NCI-H2227 (cell line): Measurements from ENCODE around the gene ARHGAP10.

Source experiments
- DNase-seq: peaks from one replicate; lab custom pipeline; 2025; ENCODE audit not compliant: unreplicated experiment; lab: John Stamatoyannopoulos, UW

The ARHGAP10 gene

DNA sequence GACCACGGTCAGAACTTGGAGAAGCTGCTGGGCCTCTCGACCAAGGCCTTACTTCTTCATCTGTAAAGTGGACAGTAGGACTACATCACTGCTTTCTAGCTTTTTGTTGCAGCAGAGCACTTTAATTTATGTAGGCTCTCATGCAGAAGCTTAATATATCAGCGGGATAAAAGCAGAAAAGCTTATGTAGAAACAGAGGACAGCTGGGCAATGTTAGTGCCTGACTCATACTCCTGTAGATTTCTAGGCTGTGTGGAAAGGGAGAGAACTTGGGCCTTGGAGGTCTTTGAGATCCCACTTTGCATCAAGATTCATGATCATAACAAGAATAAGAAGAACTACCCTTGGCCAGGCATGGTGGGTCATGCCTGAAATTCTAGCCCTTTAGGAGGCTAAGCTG, 91.2 kb downstream of the ARHGAP10 start:
- DNase-seq: no peak

DNA sequence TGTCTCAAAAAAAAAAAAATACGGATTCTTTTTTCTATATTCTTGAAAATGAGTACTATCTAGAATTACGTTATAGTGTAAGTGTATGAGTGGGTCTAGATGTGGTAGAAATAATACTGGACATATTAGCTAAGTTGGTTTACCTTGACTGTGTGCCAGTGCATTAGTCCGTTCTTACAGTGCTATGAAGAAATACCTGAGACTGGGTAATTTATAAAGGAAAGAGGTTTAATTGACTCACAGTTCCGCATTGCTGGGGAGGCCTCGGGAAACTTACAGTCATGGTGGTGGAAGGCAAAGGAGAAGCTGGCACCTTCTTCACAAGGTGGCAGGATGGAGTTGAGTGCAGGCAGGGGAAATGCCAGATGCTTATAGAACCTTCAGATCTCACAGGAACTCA, 92.4 kb downstream of the ARHGAP10 start:
- no peak for DNase-seq

DNA sequence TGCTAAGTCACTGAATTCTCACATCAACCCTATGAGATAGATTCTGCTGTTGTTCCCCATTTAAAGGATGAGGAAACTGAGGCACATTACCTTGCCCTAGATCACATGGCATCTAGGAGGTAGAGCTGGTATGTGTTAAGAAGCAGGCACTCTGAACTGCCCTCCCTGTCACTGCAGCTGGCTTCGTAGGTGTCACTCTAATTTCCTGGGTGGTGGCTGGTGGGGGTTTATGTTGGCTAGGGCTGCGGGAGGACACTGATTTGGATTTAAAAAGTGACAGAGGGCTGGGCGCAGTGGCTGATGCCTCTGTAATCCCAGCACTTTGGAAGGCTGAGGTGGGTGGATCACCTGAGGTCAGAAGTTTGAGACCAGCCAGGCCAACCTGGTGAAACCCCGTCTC, 93.0 kb downstream of the ARHGAP10 start:
- DNase-seq: no peak

DNA sequence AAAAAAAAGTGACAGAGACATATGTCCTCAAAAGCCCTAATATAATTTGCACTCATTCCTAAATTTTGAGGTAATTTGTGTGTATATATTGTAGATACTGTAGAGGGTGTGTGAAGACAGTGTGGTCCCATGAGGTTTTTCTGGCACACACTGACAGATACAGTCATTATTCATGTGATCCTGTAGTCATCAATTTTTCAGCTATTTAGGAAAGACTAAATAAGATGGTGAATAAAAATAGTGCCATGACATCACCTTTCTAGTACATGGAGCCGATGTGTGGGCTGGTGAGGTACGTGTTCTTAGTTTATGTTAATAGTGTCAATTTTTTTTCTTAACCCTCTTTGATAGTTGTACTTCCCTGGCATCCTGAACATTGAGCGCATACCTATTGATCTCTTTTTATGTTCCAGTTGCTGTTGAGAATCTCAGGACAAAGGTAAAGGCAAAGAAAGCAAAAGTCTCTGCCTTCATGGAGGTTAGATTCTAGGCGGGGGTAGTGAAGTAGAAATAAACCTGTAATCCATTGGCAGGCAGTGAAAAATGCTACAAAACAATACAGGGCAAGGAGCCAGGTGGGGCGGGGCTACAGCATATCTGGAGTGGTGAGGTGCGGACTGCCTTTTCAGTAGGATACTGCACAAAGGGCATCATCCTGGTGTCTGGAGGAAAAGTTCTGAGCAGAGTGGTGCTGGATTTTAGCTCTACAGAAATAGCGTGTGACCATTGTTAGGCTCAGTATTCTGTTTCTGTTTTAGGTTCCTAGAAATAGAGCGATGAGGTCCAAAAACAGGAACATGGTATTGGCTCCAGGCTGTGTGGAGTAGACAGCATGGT, 93.8 kb downstream of the ARHGAP10 start:
- DNase-seq: no peak

DNA sequence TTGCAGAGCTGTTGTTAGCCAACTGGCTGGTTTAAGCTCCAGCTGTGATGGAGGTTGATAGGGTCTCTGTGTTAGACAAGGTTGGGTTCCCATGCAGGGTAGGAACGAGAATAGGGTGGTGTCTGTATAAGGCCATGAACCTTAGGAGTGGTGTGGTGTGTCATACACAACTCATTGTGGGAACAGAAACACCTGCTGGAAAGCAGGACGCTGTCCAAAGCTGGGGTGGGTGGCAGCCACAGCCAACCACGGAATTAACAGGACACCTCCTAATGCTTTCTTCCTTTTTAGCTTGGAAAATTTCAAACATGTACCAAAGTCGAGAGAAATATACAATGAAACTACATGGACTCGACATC, 94.4 kb downstream of the ARHGAP10 start:
- no peak for DNase-seq

DNA sequence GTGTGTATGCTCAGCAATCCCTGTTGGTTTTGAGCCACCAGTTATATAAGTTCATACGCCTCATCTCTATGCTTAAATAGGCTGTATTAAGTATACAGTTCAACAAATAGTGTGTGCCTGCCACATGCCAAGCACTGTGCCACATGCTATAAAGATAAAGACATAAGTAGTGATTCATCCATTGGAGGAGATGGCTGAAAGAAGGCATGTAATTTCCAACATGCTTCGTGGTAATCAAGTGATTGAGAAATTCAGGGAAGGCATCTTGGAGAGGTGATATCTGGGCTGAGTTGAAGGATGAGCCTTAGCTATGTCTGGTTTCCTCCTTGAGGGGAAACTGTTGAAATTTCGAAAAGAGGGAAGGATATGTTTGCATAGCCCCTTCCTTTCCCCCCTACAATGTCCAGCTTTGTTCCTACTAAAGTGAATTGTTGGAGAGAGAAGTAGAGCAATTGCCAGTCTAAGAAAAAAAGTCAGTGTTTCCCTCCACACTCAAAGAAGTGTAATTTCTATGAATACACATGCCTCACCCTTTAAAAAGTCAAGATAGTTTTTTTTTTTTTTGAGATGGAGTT, 96.5 kb downstream of the ARHGAP10 start:
- no peak for DNase-seq

DNA sequence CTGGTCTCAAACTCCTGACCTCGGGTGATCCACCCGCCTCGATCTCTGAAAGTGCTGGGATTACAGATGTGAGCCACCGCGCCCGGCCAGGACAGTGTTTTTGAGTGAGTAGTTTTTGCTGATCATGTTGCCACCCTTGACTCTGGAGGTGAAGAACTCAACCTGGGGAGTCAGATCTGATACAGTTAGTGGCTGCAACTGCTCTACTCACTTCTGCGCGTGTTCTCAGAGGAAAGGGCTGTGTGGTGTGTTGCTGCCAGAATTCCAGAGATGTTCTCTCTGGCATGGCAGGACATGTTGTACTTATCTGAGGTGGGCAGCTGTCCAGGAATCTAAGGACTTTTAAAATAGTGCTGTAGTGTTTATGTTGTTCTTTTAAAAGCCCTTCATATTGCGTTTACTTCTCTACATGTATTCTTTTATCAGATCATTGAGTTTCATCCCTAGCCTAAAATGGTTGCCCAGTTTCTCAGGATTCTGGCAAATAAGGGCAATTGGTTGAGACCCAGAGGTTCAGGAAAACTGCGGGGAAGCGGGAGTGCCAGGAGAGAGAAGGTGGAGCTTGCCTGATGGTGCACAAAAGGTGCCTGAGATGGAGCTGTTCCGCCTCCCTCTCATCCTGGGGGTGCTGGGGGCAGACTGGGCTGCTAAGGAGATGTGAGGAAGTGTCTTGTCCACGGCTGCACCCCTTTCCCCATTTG, 97.7 kb downstream of the ARHGAP10 start:
- no peak for DNase-seq

DNA sequence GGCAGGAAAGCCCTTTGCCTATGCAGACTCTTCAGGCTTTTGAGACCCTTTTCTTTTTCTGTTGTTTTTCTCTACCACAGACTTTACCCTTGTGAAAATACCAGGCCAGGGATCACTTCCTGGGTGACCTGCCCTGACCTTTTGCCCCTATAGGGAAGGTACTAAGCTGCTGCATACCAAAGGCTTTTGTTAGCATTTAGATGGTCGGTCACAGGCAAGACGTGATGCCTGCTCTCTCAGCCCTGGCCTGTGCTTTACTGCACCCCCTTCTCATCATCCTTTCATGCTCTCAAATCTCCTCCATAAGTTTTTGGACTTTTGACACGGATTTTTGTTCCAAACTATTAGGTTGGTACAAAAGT, 98.2 kb downstream of the ARHGAP10 start:
- no peak for DNase-seq

DNA sequence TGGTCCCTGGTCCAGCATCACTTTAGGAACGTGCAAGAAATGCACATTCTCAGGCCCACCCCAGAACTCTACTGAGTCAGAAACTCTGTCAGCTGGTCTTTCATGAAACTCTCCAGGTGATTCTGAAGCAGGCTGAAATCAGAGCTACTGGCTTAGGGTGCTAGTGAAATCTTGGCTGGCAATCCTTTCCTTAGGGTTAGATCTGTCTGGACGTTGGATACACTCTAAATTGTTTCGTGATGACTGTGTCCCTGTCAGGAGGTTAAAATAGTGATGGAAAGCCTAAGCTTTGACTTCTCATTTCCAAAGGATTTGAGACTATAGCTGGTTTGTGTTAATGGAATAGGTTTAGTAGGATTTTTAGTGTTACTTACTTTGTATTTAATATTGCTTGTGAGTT, 99.1 kb downstream of the ARHGAP10 start:
- no peak for DNase-seq

DNA sequence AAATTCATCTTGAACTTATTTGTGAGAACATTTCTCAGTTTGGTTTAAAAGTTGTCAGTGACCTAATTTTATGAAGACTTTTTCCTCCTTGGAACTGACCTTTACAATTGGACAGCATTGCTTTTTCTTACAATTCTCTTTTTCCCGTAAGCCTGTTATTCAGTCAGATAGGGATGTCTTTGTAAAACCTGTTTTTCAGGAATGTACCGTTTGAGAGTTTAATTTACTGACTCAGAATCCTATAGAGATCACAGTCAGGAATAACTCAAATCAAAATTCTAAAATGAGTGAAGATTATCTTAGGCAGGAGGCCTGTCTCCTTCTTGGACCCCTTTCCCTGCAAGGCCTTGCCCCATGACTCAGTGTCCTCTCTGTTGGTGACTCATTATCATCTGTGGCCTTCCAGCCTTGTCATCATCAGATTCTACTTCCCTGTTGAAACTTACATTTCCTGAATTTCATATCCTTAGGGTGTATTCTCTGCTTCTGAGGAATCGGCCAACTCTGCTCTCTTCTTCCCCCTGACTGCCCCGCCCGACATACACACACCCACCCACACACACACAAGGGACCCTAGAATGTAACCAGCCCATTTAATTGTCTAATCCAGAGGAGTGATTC, 99.8 kb downstream of the ARHGAP10 start:
- DNase-seq: no peak

DNA sequence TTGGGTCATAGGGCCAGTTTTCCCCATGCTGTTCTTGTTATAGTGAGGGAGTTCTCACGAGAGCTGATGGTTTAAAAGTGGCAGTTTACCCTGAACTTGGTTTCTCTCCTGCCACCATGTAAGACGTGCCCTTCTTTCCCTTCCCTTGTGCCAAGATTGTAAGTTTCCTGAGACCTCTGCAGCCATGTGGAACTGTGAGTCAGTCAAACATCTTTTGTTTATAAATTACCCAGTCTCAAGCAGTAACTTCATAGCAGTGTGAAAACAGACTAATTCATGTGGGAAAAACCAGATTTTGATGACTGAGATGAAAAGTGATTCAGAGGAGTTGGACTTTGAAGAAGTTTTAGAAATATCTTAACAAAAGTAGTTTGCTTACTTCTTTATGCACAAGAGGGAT, 101.4 kb downstream of the ARHGAP10 start:
- DNase-seq: no peak

DNA sequence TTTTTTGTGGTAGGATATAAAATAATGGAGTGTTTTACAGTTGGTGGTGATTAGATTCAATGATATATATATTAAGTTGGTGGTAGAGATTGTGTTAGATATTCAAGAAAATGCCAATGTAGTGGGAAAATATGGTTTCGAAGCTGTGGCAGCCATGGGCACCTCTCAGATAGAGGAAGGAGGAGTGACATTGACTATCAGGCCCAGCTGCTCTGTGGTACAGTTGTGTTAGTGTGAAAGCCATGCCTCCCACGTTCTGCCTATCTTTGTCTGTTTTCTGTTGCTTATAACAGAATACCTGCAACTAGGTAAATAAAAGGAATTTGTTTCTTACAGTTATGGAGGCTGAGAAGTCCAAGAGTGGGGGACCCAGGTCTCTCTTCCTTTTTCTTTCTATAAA, 101.9 kb downstream of the ARHGAP10 start:
- DNase-seq: no peak

DNA sequence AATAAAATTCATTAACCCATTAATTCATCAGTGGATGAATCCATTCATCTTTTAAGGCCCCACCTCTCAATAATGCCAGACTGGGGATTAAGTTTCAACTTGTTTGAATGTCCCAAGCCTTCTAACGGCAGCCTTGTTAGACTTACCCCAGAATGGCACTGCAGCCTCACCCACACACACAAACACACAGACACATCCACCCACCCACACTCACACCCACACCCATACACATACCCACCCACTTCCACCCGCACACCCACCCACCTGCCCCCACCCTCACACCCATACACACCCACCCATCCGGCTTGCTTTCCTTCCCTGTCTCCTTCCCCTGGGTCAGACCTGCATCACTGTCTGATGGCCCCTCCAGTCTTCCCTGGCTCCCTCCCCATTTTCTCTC, 102.6 kb downstream of the ARHGAP10 start:
- DNase-seq: no peak

DNA sequence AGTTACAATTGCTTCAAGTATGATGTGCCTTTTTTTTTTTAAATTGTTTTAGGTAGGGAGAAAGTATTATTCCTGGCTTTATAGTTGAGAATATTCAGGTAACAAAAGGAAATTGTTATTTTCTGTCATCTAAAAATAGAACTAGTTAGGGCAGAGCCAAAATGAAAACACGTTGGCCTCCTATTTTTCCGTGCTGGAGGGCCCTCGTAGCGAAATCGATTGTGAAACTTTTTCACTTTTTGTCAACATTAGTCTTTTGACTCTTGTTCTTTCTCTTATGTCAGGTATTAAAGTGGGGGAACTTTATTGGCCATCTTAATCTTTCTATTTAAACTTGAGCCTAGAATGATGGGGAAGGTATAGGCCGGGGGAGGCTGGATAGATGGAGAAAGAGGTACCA, 104.9 kb downstream of the ARHGAP10 start:
- DNase-seq: no peak

DNA sequence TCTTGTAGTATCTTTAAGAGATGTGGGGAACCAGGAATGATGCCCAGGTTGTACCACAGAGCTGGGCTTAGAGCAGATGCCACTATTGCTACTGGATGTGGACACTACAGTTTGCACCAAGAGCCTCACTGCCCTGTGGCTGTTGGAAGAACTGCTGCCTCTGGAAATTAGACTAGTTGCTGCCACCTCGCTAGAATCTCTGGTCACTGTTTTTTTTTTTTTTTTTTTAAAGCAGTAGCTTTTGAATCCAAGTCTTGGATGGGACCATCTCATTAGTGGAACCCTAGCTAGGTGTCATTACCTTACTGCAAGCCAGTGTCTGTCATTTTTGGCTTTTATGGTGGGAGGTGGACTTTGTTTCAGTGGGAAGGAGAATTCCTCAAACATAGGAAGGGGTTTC, 105.5 kb downstream of the ARHGAP10 start:
- no peak for DNase-seq

DNA sequence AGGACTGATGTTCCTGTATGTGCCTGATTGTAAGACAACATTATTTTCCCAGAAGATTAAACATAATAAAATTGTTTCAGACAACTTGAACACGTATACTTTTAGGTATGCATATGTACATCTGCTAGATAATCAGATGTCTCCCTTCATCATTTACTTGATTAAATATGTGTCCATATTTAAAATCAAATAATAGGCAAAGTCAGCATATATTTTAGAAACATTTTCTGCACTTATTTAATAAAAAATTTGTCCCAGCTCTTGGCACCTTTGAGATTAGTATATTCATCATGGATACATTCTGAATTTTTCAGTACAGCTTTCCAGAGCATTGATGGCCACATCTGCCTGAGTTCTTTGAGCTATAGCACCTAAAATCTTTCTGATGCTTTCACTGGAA, 106.0 kb downstream of the ARHGAP10 start:
- no peak for DNase-seq

DNA sequence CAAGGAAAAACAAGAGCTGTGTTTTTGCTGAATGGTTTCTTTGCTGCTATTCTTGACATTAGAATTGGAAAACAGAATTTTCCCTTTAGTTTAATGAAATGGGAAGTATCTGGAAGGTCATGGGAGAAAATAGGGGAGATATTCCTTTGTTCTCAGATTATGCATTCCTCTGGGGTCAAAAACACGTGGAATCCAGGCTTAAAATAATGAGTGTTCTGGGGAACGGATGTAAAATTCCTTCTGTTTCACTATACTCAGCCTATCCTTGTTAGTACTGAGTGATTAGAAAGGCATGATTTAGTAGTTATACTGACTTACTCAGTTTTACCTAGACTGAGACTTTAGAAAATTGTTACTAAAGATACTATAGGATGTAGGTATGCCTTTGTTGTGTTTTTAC, 107.3 kb downstream of the ARHGAP10 start:
- no peak for DNase-seq

DNA sequence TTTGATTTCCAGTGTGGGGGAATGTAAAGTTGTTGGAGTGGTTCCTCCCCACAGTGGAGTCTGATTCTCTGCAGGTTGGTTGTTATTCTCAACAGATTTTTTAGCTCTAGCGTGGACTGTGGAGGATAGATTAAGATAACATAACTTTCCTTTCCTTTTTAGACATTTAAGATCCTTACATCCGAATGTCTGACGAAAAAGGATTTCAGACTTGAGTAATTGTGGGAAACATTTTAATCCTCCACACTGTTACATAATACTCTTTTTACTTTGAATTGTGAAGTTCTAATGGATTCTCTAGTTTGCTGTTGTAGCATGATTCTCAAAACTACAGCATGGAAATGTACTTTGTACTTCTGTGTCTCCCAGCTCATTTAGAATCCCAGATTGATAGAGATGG, 107.8 kb downstream of the ARHGAP10 start:
- no peak for DNase-seq

DNA sequence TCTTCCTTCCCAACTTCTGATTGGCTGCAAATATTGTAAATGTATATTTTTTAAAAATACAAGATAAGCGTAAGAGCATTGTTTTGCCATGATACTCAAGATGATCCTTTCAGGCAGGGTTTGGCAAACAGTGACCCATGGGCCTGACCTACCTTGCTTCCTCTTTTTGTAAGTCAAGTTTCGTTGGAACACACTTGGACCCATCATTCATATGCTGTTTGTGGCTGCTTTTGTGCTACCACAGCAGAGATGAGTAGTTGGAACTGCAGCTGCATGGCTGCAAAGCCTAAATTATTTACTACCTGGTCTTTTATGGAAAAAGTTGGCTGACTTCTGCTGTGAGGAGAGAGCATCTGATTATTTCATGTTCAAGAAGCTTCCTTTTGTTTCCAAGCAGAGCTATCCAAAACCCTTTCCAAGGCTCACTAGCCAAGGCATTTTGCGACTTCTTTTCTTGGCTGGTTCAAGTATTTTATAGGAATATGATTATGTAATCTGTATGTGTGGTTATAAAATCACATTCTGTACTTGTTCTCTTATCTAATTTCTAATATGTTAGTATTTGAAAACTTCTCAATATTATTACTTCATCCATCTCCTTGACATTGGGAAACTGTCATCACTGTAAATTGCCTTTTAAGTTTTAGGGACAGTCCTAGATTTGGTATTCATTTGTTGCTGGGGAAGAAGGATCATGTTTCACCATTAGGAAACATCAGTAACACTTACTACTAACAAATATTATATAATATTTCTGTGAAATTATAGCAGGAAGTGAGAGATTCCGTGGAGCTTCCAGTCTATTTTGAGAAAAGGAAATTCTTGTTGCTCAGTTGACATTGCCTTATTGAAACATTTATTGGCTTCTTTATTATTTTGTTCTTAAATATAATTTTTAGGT, 109.2 kb downstream of the ARHGAP10 start:
- no peak for DNase-seq

DNA sequence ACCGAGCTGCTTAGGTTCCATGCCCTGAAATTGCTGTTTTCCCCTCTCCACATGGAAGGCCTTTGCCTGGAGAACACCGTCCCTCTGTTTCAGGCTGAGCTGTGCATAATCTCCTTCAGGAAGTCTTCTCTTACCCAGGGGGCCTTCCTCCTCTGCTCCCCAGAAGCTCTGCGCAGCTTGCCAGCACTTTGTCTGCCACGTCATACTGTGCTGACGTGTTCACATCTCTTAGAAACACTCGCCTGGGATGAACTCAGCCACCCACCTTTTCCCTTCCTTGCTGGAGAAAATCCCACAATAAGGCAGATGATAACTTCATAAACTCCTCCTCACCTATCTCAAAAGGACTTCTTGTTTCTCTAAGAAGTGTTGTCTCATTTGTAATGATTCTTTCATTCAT, 110.7 kb downstream of the ARHGAP10 start:
- no peak for DNase-seq

DNA sequence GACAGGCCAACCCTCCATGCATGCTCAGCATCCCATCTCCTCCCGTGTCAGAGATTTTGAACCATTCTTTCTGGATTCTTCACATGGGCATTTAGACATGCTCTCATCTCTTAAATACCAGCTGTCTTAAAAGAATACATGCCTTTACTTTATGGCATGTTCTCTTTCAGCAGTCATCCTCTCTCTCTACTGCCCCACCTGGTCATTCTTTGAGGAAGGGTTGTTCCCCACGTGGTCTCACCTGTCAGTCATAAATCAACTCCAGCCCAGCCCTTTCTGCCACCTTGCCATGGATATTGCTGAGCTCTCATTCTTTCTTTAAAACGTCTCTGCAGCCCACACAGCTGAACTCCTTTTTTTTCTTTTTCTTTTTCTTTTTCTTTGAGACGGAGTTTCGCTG, 111.3 kb downstream of the ARHGAP10 start:
- no peak for DNase-seq
